ENCODE results near the gene ADD1. TPM values are rescaled to one million over a fixed set of nuclear protein-coding genes. Genes with fewer than 3 reads are reported as not detected.

Gene ADD1
- total RNA-seq, 1 experiment from 2014 or later: 136 TPM

- no peak for DNase-seq (ENCODE audit: low read depth)
Observed at GRCh38 chr4:2859514-2859913, 15.9 kb downstream of the ADD1 start.

GRCh38 chr4:2860391-2861348 lies 17.0 kb downstream of the ADD1 start:
- no peak for DNase-seq (ENCODE audit: low read depth)

- DNase-seq (ENCODE audit: low read depth): no peak
Observed at GRCh38 chr4:2861631-2862436, 18.2 kb downstream of the ADD1 start.

- peak; percentile 27 for DNase-seq (ENCODE audit: low read depth)
Observed at GRCh38 chr4:2862528-2862927, 18.9 kb downstream of the ADD1 start.

- DNase-seq (ENCODE audit: low read depth): no peak
Observed at GRCh38 chr4:2863649-2864048, 20.0 kb downstream of the ADD1 start.

GRCh38 chr4:2865196-2865780 lies 21.6 kb downstream of the ADD1 start:
- DNase-seq (ENCODE audit: low read depth): no peak

GRCh38 chr4:2866160-2866861 lies 22.7 kb downstream of the ADD1 start:
- no peak for DNase-seq (ENCODE audit: low read depth)

GRCh38 chr4:2866891-2867290 lies 23.2 kb downstream of the ADD1 start:
- DNase-seq (ENCODE audit: low read depth): peak; percentile 8

- DNase-seq (ENCODE audit: low read depth): no peak
Observed at GRCh38 chr4:2867758-2868491, 24.3 kb downstream of the ADD1 start.

GRCh38 chr4:2868877-2869487 lies 25.3 kb downstream of the ADD1 start:
- no peak for DNase-seq (ENCODE audit: low read depth)

GRCh38 chr4:2869659-2870058 lies 26.0 kb downstream of the ADD1 start:
- no peak for DNase-seq (ENCODE audit: low read depth)

GRCh38 chr4:2870082-2870481 lies 26.4 kb downstream of the ADD1 start:
- no peak for DNase-seq (ENCODE audit: low read depth)

GRCh38 chr4:2871466-2871865 lies 27.8 kb downstream of the ADD1 start:
- DNase-seq (ENCODE audit: low read depth): no peak

- peak; percentile 12 for DNase-seq (ENCODE audit: low read depth)
Observed at GRCh38 chr4:2871911-2872310, 28.3 kb downstream of the ADD1 start.

GRCh38 chr4:2873329-2873728 lies 29.7 kb downstream of the ADD1 start:
- no peak for DNase-seq (ENCODE audit: low read depth)

GRCh38 chr4:2874861-2875260 lies 31.2 kb downstream of the ADD1 start:
- DNase-seq (ENCODE audit: low read depth): no peak

GRCh38 chr4:2875556-2875955 lies 31.9 kb downstream of the ADD1 start:
- DNase-seq (ENCODE audit: low read depth): no peak

GRCh38 chr4:2878346-2878745 lies 34.7 kb downstream of the ADD1 start:
- DNase-seq (ENCODE audit: low read depth): no peak

GRCh38 chr4:2879026-2879425 lies 35.4 kb downstream of the ADD1 start:
- DNase-seq (ENCODE audit: low read depth): no peak

- no peak for DNase-seq (ENCODE audit: low read depth)
Observed at GRCh38 chr4:2881431-2881830, 37.8 kb downstream of the ADD1 start.

GRCh38 chr4:2882341-2882740 lies 38.7 kb downstream of the ADD1 start:
- DNase-seq (ENCODE audit: low read depth): no peak
